ENCODE results near the gene PDC. TPM values are rescaled to one million over a fixed set of nuclear protein-coding genes. Genes with fewer than 3 reads are reported as not detected.

Gene PDC
- total RNA-seq, 4 donors from 2014 or later: not detected

DNA sequence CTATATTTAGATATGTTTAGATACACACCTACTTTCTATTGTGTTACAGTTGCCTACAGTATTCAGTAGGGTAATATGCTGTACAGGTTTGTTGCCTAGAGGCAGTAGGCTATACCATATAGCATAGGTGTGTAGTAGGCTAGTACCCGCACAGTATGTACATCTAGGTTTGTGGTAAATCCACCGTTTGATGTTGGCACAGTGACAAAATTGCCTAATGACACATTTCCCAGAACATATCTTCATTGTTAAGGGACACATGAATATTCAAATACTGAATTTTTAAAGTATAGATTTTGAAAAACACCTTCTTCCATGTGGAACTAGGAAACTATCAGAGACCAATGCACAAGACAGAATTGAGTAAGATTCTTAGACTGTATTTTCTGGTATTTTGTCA lies 22.6 kb upstream of the PDC start:
- TF ChIP-seq, protein P1, sequence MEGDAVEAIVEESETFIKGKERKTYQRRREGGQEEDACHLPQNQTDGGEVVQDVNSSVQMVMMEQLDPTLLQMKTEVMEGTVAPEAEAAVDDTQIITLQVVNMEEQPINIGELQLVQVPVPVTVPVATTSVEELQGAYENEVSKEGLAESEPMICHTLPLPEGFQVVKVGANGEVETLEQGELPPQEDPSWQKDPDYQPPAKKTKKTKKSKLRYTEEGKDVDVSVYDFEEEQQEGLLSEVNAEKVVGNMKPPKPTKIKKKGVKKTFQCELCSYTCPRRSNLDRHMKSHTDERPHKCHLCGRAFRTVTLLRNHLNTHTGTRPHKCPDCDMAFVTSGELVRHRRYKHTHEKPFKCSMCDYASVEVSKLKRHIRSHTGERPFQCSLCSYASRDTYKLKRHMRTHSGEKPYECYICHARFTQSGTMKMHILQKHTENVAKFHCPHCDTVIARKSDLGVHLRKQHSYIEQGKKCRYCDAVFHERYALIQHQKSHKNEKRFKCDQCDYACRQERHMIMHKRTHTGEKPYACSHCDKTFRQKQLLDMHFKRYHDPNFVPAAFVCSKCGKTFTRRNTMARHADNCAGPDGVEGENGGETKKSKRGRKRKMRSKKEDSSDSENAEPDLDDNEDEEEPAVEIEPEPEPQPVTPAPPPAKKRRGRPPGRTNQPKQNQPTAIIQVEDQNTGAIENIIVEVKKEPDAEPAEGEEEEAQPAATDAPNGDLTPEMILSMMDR (IDR thresholded peaks at IDR 0.05): no peak
- no peak for TF ChIP-seq POLR2A (IDR thresholded peaks at IDR 0.05)

GRCh38 chr1:186482661-186483255 lies 21.8 kb upstream of the PDC start:
- H3K27me3 ChIP-seq: no peaks in the 10 kb centered on the region
- H3K9me3 ChIP-seq: no peaks in the 10 kb centered on the region
- H3K4me1 ChIP-seq: peaks cover 0 to 3% of the 10 kb centered on the region in 2 donors
- DNase-seq: peak; percentile 43 to 50
- TF ChIP-seq, protein P1 (IDR thresholded peaks at IDR 0.05): peak; percentile 63 to 73 (median 66)
- TF ChIP-seq POLR2A (IDR thresholded peaks at IDR 0.05): no peak
- intact Hi-C loops (cut with DNase I; ENCODE audit: low total_unique reads): loop anchor here (10.0 kb wide), 1 partner anchor 502 kb away; no protein-coding TSS in a partner anchor
- no peak overlapping the region for H3K27ac ChIP-seq
- H3K4me3 ChIP-seq: no peak overlapping the region
- no peaks in the 10 kb centered on the region for H3K36me3 ChIP-seq

More for the DNA sequence above, 22.6 kb upstream of the PDC start:
- H3K36me3 ChIP-seq: no peaks in the 10 kb centered on the region
- DNase-seq: no peak
- no peaks in the 10 kb centered on the region for H3K9me3 ChIP-seq
- intact Hi-C loops (cut with DNase I; ENCODE audit: low total_unique reads): loop anchor here (10.0 kb wide), 1 partner anchor 501 kb away; no protein-coding TSS in a partner anchor
- H3K4me1 ChIP-seq: peaks cover 0 to 3% of the 10 kb centered on the region in 2 donors
- no peak overlapping the region for H3K27ac ChIP-seq
- H3K27me3 ChIP-seq: no peaks in the 10 kb centered on the region
- H3K4me3 ChIP-seq: no peak overlapping the region

DNA sequence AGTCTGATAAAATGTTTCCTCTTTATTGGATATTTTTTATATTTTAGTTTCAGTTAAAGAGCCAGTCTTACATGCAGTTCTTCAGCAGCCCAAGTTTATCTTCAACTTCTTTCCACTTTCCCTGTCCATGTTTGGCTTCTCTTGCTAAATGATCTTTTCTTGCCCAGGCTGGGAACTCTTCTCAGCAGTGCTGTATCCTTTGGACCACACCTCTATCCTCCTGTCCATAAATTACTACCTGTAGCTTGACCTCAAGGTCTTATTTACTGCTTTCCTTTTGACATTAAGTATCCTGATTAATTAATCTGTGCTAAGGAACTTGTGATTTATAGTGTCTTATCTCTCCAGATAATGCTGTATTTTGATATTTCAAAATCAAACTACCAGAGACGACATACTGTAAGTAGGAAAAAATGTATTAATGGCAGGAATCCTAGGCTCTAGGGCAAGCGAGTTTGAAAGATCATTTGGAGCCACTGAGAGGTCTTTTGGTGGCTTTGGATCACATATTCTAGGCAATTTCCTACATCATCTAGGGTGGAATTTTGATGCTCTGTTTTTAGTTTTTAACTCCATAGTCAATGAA lies 20.5 kb upstream of the PDC start:
- Histone ChIP-seq H3K9me3 (no peaks in the 10 kb centered on the region), H3K4me1 (peaks cover 0 to 3% of the 10 kb centered on the region in 2 donors), H3K36me3 (no peaks in the 10 kb centered on the region), H3K27me3 (no peaks in the 10 kb centered on the region), H3K27ac (peak overlapping the region in 1 of 2 donors; percentile 56), H3K4me3 (no peak overlapping the region)
- no peak for DNase-seq
- TF ChIP-seq POLR2A (IDR thresholded peaks at IDR 0.05): no peak
- TF ChIP-seq, protein P1 (IDR thresholded peaks at IDR 0.05): no peak
- intact Hi-C loops (cut with DNase I; ENCODE audit: low total_unique reads): loop anchor here (10.0 kb wide), 1 partner anchor 503 kb away; no protein-coding TSS in a partner anchor

DNA sequence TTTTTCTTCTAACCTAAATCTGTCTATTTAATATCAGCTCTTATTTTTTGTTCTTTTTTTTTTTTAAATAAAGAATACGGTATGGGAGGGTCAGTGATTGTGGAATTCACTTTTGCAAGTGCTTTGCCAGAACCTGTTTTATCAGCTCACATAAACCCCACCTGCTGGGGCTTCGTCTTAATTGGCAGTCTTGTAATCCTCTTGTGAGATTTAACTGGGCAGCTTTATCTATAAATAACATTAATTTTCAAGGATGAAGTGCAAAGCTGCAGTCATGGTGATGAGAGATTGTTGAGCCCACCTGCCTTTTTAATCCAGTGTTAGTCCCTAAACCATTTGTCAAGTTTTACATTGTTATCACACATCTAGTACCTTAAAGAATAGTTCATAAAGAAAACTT lies 18.2 kb upstream of the PDC start:
- TF ChIP-seq, protein P1 (IDR thresholded peaks at IDR 0.05): no peak
- TF ChIP-seq POLR2A (IDR thresholded peaks at IDR 0.05): no peak
- Histone ChIP-seq H3K9me3 (no peaks in the 10 kb centered on the region), H3K4me3 (no peak overlapping the region), H3K27ac (no peak overlapping the region), H3K27me3 (no peaks in the 10 kb centered on the region), H3K4me1 (peaks cover 0 to 3% of the 10 kb centered on the region in 2 donors), H3K36me3 (no peaks in the 10 kb centered on the region)
- DNase-seq: no peak
- intact Hi-C loops (cut with DNase I; ENCODE audit: low total_unique reads): no loop called here

DNA sequence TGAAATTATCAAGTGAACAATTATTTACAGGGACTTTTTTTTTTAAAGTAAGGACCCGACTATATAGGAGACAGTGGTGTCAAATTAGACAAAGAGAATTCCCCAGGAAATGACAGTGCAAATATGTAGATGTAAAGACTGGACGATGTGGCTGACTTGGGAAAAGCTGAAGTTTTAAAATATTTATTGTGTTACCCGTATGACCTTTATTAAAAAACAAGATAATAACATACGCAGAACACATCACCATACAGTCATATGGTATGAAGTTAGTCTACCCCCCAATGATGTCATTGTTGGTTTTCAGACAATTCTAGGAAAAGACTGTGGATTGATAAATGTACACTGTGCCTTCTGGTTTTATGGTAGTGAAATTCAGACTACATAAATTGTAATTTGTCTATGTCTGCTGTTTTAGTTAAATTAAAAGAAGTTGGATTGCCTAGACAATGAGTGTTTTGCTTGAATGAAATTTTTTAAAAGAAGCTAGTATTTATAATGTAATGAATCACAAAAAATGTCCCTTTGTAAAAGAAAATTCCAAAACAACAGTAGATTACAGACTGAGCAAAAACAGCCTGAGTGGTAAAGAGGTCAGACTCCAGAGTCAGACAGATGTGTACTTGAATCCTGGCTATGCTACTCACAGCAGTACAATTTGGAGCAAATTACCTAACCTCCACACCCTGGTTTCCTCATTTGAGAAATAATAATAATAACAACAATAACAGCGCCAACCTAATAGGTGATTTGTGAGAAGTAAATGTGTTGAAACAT lies 15.5 kb upstream of the PDC start:
- Histone ChIP-seq H3K27ac (no peak overlapping the region), H3K27me3 (no peaks in the 10 kb centered on the region), H3K9me3 (no peaks in the 10 kb centered on the region), H3K36me3 (no peaks in the 10 kb centered on the region), H3K4me3 (no peak overlapping the region), H3K4me1 (no peaks in the 10 kb centered on the region)
- TF ChIP-seq, protein P1 (IDR thresholded peaks at IDR 0.05): no peak
- TF ChIP-seq POLR2A (IDR thresholded peaks at IDR 0.05): no peak
- intact Hi-C loops (cut with DNase I; ENCODE audit: low total_unique reads): no loop called here
- DNase-seq: no peak
